RKO (cell line): ENCODE data around the gene GET3.
"Not testable (repeated sequence)": the region's sequence is repeated elsewhere in the genome, so short reads cannot be mapped to it uniquely, and the experiment has no call there.

ENCODE experiments used
- DNase-seq: peaks from one replicate; pipeline ENCODE4 v3.0.0-alpha.2; 2016; ENCODE audit warnings: low spot score

GET3 gene

DNA sequence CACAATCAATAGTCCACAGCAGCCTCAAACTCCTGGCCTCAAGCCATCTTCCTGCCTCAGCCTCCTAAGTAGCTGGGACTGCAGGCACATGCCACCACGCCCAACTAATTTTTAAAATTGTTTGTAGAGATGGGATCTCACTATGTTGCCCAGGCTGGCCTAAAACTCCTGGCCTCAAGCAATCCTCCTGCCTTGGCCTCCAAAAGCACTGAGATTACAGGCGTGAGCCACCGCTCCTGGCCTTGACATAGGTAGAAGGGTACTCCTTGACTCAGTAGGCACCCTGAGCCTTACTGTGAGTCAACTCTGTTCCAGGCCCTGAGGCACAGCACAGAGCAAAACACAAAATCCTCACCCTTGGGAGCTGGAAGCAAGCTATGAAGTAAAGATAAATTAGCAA is 21.4 kb upstream of the GET3 start:
- no peak for DNase-seq

DNA sequence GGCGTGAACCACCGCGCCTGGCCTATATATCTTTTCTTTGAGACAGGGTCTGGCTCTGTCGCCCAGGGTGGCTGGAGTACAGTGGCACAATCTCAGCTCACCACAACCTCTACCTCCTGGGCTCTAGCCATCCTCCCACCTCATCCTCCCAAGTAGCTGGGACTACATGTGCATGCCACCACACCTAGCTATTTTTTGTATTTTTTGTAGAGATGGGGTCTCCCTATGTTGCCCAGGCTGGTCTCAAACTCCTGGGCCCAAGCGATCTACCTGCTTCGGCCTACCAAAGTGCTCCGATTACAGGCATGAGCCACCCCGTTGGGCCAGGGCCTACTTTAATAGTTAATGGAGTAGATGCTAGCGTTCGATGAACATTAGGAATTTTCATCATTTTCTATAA is 17.0 kb upstream of the GET3 start:
- no peak for DNase-seq

- peak; percentile 47 for DNase-seq
These were observed 16.2 kb upstream of the GET3 start for GRCh38 chr19:12720851-12721655.

- peak; percentile 68 for DNase-seq
These were observed 15.4 kb upstream of the GET3 start for GRCh38 chr19:12721656-12722565.

DNA sequence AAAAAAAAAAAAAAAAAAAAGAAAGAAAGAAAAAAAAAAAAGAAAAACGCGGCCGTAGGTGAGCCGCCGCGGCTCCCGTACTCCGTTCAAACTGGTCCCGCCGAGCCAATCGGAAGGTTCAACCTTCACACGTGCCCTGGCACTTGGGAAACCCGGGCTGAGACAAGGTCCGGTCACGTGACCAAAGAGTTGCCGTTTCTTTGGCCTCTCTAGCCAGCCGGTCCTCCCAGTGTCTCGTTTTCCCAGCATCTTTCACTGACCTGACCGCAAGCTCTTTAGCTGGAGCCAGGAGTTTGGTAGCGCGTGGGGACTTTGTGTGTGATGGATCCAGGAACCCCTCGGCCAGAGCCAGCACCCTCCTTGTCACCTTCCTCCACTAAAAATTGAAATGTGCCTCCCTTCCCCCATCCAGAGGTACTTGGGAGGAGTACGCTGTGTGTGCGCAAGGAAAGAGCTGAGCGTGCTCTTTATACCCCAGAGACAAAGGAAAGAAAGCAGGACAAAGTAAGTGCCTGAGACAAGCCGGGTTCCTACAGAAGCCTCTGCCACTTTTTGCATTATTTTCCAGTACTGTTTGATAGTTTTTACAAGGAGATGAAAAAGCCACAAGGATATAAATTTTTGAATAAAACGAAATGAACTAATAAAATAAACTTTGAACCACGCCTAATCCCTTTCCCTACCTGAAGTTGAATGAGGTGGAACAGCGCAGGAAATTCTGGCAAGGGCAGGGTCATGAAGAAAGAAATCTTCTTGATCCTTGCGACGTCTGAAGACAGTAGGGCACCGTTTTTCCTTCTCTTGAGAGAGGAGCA is 14.5 kb upstream of the GET3 start:
- DNase-seq = peak; percentile 99

DNA sequence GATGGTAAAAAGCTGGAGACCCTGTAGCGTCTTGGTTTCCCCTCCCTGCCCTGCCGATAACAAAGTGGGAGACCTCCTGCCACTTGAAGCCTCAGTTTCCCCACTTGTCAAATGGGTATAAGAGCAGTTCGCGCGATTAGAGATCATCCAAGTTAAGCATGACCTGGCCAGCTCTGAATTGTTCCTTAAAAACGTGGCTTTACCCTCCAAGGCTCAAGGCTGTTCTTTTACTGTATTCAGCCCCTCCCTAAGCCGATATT is 14.0 kb upstream of the GET3 start:
- DNase-seq = peak; percentile 55

GRCh38 chr19:12723641-12724426 is 13.5 kb upstream of the GET3 start, which contains the start of gene TNPO2:
TNPO2 (minus strand) TSS chr19:12723932; CDS start chr19:12720977, 2,955 bp downstream.
- DNase-seq = peak; percentile 85

DNA sequence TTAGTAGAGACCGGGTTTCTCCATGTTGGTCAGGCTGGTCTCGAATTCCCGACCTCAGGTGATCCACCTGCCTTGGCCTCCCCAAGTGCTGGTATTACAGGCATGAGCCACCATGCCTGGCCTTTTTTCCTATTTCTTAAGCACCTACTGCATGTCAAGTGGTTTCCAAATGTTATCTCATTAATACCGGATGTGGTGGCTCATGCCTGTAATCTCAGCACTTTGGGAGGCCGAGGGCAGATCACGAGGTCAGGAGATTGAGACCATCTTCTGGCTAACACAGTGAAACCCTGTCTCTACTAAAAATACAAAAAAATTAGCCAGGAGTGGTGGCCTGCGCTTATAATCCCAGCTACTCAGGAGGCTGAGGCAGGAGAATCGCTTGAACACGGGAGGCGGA is 11.7 kb upstream of the GET3 start:
- DNase-seq = not testable (repeated sequence)

DNA sequence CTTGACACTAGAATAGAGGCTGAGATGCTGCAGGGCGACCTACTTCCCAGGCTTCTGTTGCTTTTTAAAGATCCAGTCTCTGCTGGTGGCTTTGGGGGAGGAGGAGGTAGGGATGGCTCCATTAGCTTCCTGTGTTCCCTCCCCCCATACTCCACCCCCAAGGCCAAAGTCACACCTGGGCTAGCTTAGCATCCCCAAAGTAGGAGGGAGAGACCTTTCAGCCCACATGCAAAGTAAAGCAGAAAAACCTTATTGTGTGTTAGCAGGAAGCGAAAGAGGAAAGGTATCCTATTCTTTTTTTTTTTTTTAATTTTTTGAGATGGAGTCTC is 10.3 kb upstream of the GET3 start:
- no peak for DNase-seq

GRCh38 chr19:12727745-12728433 is 9.4 kb upstream of the GET3 start:
- no peak for DNase-seq

DNA sequence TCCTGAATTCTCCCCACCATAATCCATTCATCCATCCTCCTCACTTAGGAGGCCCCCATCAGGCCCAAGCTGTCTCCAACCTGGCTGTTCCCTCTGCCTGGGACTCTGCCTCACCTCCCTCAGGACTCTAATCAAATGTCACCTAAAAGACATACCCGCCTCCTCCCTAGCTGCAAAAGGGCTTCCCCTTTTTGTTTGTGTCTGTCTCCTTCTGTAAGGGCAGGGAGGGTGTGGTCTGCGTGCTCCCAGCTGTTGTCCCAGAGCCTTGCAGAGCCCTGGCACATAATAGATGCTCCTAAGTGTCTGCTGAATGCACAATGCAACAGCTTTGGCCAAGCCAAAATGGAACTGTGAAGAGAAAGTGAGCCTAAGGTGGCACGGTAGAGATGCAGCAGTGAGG is 7.2 kb upstream of the GET3 start:
- DNase-seq = no peak

- DNase-seq = no peak
These were observed 6.0 kb upstream of the GET3 start for GRCh38 chr19:12731337-12731736.

DNA sequence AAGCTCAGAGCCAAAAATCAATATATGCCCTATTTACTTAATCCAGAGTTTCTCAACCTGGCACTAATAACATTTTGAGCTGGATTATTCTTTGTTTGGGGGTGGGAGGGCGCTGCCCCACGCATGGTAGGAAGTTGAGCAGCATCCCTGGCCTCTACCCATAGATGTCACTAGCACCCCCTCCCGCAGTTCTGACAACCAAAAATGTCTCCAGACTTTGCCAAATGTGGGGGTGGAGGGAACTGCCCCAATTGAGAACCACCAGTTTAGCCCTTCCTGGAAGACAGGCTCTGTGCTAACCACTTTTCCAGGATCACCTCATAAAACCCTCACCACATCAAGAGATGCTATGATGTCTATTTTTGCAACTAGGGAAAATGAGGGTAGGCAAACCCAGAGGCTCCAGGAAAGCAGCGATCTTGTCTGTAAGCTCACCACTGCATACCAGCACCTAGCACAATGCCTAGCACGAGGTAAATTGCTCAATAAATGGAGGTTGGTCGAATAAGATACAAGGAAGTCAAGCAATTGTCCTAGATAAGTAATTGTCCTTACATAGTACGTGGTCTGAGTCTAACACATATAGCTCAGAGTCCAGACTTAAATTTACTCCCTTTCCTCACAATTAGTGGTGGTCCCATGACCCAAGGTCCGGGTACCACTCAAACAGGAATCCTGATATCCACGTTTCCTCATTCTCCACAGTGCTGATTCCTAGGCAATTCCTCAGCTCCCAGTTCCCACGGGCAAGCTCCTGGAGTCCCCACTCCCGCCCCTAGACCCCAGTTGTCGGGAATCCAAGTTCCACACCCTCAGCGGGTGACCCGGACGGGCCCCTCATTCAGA is 3.7 kb upstream of the GET3 start:
- peak; percentile 85 for DNase-seq

DNA sequence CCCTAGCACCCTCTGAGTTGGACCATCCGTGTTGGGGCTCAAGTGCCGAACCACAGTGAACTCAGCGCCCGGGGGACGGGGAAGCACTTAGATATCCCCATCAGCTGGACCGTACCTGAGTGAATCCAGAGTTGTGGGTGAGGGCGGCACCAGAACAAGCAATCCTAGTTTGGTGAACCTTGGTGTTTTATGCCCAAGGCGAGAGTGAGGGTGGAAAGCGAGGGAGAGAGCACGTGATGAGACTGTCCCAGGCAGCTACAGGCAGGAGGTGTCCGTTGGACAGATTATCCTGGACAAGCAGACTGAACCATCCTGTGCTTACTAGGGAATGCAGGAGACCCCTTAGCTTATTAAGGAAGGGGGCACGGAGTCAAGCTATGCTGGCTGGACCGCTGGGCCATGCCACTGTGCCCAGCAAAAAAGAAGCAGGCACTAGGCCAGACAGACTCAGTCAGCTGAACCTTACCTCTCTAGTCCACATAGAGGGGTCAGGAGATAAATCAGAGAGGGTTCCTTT is 596 bp downstream of the GET3 start:
- no peak for DNase-seq

- DNase-seq = no peak
These were observed 8.0 kb downstream of the GET3 start for GRCh38 chr19:12745166-12745897.

- no peak for DNase-seq
These were observed 11.2 kb downstream of the GET3 start for GRCh38 chr19:12748489-12748888.

DNA sequence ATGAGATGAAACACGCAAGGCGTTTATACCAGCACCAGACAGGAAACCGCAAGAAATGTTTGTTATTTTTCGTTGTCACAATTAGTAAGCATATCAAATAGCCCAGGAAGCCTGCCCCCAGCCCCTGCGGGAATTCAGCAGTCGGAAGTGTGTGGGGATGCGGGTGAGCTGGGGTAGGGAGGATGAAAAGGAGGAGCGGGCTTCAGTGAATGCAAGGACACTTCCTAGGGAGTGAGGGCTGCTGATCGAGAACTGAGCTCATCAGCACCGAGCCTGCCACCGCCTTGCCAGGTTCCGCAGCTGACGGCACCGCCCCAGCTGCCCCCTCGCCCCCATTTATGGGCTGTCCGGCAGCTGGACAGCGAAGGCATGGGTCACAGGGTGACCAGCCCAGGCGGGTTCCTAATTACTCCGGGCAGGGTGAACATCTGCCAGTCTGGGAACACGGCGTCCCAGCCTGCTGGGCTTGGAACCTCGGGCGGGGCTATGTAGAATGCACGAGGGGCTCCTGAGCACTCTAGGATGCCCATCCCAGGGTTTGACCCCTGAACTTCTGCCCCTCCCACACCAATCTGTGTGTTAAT is 12.7 kb downstream of the GET3 start:
- DNase-seq = no peak

- DNase-seq = no peak
These were observed 13.6 kb downstream of the GET3 start for GRCh38 chr19:12750851-12751250.

DNA sequence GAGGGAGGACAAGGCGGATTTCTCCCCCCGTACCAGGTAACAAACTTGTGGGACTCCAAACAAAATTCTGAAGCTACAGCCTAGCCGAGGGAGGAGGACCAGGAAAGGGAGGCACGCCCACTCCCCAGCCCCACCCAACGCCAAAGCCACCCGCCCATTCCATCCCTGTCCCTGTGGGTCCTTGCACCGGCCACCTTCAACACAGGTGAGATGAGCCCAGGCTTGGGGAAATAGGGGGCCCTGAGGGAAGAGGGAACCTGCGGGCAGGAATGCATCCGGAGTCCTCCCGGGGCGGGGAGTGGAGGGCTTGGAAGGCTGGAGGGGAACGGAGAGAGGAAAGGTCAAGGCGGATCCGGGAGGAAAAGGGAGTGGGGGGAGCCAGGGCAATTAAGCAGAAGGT is 14.3 kb downstream of the GET3 start, which contains the start of gene BEST2:
Gene BEST2 (plus strand): TSS at position 157 of the 400 bp plus-strand sequence. CDS start 802 bp downstream, outside the sequence.
- DNase-seq = no peak
